Muscle layer of colon (tissue), 2 donors: Measurements from ENCODE around the gene DYNC1I1.

Source experiments
- H3K27ac ChIP-seq: one replicate; pipeline ENCODE4 v1.7.0; 2013; ENCODE audit warnings: low read depth, mild to moderate bottlenecking, low read length, moderate library complexity
- H3K27me3 ChIP-seq, 2 donors: one replicate each; pipeline ENCODE4 v1.7.0; 2013; ENCODE audit warnings: low read length in 2 of 2, mild to moderate bottlenecking in 2 of 2; ENCODE audit not compliant: insufficient read depth in 2 of 2, control insufficient read depth in 1 of 2
- H3K36me3 ChIP-seq: one replicate; pipeline ENCODE4 v1.7.0; 2013; ENCODE audit warnings: mild to moderate bottlenecking, low read length; ENCODE audit not compliant: insufficient read depth
- H3K4me1 ChIP-seq: one replicate; pipeline ENCODE4 v1.7.0; 2013; ENCODE audit warnings: mild to moderate bottlenecking, low read length; ENCODE audit not compliant: insufficient read depth
- H3K4me3 ChIP-seq, 2 donors: one replicate each; pipeline ENCODE4 v1.7.0; 2013; ENCODE audit warnings: low read length in 2 of 2, low read depth in 1 of 2, mild to moderate bottlenecking in 1 of 2, moderate library complexity in 1 of 2
- H3K9ac ChIP-seq: one replicate; pipeline ENCODE4 v1.7.0; 2013; ENCODE audit warnings: low read length
- H3K9me3 ChIP-seq: one replicate; pipeline ENCODE4 v1.7.0; 2013; ENCODE audit warnings: mild to moderate bottlenecking, low read length
- donor health status: abdominal sarcoma.
- donor health status: Adenocarcinoma of cecum.

Gene DYNC1I1

DNA sequence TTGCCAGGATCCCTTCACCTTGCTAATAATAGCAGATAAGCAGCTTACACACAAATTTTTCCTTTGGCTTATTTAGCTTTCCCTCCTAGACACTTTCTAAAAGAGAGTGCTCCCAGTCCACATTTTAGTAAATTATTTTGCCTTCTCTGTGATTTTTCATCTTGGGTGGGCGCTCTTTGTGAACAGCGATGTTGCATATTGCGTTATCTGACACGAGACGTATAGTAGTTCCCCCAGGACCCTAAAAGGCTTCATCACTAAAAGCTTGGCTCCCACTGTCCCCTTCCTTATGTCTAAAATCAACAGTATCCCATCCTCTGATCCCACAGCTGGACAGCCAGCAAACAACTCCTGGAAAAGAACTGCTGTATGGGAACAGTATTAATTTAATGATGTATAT is 232.9 kb downstream of the DYNC1I1 start:
- Histone ChIP-seq H3K9ac (no peak overlapping the region), H3K4me1 (no peaks in the 10 kb centered on the region), H3K9me3 (no peaks in the 10 kb centered on the region), H3K4me3 (no peak overlapping the region), H3K36me3 (no peaks in the 10 kb centered on the region), H3K27ac (no peak overlapping the region), H3K27me3 (no peaks in the 10 kb centered on the region)

DNA sequence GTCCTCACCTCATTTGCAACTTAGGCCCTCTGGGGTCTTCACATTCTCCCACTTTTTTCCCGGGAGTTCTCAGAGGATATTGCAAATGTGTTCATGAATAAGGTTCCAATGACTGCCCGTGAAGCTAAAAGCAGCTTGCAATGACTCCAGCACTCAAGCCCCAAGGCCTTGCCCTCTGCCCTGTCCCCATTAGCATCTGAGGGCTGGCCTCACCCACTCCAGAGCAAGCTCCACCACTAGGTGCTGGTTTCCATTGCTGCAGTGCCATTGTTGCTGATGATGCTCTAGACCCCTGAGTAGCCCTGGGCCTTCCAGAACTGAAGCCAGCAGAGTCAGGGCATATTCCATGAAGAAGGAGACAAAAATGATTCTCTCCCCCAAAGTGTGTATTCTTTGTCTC is 236.8 kb downstream of the DYNC1I1 start:
- H3K4me3 ChIP-seq = no peak overlapping the region
- H3K9me3 ChIP-seq = no peaks in the 10 kb centered on the region
- no peaks in the 10 kb centered on the region for H3K27me3 ChIP-seq
- H3K9ac ChIP-seq = no peak overlapping the region
- H3K4me1 ChIP-seq = no peaks in the 10 kb centered on the region
- H3K27ac ChIP-seq = no peak overlapping the region
- no peaks in the 10 kb centered on the region for H3K36me3 ChIP-seq

DNA sequence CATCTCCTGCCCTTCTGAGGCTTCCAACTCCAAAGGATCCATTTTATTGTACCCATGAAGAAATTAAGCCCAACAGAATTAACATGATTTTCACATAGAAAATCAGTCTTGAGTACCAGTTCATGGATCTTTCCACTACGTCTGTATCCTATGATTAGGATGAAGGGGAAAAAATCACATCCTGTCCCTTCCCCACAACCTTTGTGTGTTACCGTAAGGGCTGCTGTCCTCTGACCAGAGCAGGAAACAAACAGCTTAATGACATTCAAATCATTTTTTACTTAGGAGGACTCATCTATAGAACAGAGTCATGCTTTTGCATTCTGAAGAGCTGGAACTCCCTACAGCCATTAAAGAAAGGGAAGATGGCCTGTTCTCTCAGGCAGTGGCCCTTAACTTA is 241.5 kb downstream of the DYNC1I1 start:
- Histone ChIP-seq H3K9me3 (no peaks in the 10 kb centered on the region), H3K27ac (no peak overlapping the region), H3K9ac (no peak overlapping the region), H3K4me3 (no peak overlapping the region), H3K27me3 (no peaks in the 10 kb centered on the region), H3K36me3 (no peaks in the 10 kb centered on the region), H3K4me1 (no peaks in the 10 kb centered on the region)

DNA sequence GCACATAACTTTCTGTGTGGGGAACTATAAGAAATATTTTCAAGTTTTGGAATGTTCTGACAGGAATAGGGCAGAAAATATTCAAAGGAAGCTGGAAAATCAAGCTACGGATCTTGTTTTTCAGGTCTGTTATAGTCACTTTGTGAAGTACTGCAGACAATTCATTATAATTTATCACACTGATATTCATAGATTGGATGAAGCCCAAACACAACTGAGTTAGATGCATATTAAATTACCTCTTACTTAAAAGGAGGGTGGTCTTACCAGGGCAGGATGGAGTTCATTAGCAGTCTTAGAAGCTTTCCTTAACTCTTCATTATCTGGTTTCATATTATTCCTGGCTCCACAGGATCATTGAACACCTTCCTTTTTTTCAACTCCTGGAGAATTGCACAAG is 242.3 kb downstream of the DYNC1I1 start:
- Histone ChIP-seq H3K27ac (no peak overlapping the region), H3K9me3 (no peaks in the 10 kb centered on the region), H3K27me3 (no peaks in the 10 kb centered on the region), H3K4me1 (no peaks in the 10 kb centered on the region), H3K36me3 (no peaks in the 10 kb centered on the region), H3K9ac (no peak overlapping the region), H3K4me3 (no peak overlapping the region)

DNA sequence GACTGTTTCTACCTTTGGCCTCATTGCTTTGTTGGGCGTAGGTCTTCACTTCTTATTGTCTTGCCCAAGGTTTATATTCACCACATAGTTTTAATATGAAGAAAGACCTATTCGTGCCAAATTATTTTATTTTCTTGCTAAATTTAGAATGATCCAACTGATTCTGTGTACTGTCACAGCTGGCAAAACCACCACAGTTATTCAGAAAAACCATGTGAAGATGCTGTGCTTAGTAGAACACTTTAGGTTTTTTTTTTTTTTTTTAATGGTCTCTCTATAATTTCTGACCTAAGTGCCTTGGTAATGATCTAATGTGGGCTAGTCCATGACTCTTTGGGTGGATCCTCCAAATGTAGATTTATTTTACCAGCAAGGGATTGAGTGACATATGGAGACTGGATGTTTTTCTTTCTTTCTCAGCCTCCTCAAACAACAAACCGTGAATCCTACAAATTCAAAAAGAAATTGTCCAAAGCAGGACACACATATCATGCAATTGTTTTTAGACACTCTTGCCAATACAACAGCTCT is 243.8 kb downstream of the DYNC1I1 start:
- Histone ChIP-seq H3K9ac (no peak overlapping the region), H3K4me3 (no peak overlapping the region), H3K4me1 (no peaks in the 10 kb centered on the region), H3K9me3 (no peaks in the 10 kb centered on the region), H3K36me3 (no peaks in the 10 kb centered on the region), H3K27ac (no peak overlapping the region), H3K27me3 (no peaks in the 10 kb centered on the region)

DNA sequence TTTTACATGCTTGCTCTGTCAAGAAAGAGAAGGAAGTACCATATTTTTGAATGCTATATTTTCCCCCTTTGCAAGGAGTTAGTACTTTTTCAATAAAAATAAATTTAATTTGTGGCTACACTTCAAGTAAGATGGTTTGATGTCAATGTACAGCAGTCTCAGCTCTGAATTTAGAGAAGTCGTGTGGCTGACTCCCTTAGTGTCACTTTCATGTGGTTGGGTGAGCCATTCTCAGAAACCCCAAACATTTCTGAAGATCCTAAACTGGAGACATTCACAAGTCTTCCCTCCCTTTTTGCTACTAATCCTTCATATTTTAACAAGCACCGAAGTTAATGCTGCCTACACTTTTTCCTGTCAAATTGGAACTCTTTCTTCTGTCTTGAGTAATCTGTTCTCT is 244.4 kb downstream of the DYNC1I1 start:
- H3K27ac ChIP-seq = no peak overlapping the region
- H3K9me3 ChIP-seq = no peaks in the 10 kb centered on the region
- no peaks in the 10 kb centered on the region for H3K27me3 ChIP-seq
- no peaks in the 10 kb centered on the region for H3K36me3 ChIP-seq
- H3K4me3 ChIP-seq = no peak overlapping the region
- no peak overlapping the region for H3K9ac ChIP-seq
- H3K4me1 ChIP-seq = no peaks in the 10 kb centered on the region

DNA sequence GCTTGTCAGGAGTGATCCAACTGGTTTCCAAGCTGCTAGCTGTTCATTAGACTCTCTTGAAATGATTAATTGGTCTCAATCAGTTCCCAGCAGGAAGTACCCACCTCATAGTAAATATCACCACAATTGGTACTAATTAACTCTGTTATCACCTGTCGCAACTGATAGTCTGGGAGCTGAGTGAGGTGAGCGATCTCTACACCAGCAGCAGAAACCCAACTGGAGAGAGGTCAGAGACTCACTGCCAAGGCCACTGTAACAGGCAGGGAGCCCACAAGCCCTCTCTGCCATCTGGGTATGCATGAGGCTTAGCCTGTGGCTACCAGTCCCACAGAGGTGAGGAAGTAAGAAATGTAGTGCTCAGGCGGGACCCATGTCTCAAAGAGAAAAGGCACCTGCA is 245.5 kb downstream of the DYNC1I1 start:
- no peaks in the 10 kb centered on the region for H3K36me3 ChIP-seq
- H3K9me3 ChIP-seq = no peaks in the 10 kb centered on the region
- H3K4me1 ChIP-seq = no peaks in the 10 kb centered on the region
- H3K4me3 ChIP-seq = no peak overlapping the region
- H3K27me3 ChIP-seq = no peaks in the 10 kb centered on the region
- no peak overlapping the region for H3K27ac ChIP-seq
- H3K9ac ChIP-seq = no peak overlapping the region

DNA sequence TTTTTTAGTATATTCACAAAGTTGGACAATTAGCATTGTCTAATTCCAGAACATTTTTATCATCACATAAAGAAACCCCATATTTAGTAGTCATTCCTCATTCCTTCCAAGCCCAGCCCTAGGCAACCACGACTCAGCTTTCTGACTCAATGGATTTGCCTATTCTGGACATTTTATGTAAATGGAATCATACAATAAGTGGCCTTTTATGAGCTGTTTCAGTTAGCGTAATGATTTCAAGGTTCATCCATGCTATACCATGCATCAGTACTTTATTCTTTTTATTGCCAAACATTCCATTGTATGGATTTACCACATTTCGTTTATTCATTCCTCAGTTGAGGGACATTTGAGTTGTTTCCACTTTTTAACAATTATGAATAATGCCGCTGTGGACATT is 249.2 kb downstream of the DYNC1I1 start:
- Histone ChIP-seq H3K9ac (no peak overlapping the region), H3K4me3 (no peak overlapping the region), H3K36me3 (no peaks in the 10 kb centered on the region), H3K4me1 (no peaks in the 10 kb centered on the region), H3K9me3 (no peaks in the 10 kb centered on the region), H3K27me3 (no peaks in the 10 kb centered on the region), H3K27ac (no peak overlapping the region)

DNA sequence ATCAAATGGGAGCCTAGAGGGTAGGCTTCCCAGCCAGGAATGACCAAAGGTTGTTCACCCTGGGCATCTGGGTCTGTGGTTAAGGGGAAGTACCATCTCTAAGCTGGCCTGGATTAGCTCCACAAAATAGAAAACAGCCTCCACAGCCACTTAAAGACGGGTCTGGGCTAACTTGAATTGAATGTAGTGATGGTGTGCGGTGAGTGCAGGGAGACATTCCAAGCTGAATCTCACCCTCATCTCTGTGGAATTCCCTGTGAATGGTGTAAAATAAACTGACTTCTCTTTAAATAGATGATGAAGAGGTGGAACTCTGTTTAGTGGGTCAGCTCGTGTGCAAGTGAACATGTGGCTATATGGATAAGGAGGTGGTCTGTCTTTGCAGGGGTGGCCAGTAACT is 251.0 kb downstream of the DYNC1I1 start:
- no peak overlapping the region for H3K4me3 ChIP-seq
- H3K9ac ChIP-seq = no peak overlapping the region
- H3K27me3 ChIP-seq = no peaks in the 10 kb centered on the region
- no peak overlapping the region for H3K27ac ChIP-seq
- H3K36me3 ChIP-seq = no peaks in the 10 kb centered on the region
- no peaks in the 10 kb centered on the region for H3K4me1 ChIP-seq
- H3K9me3 ChIP-seq = no peaks in the 10 kb centered on the region

DNA sequence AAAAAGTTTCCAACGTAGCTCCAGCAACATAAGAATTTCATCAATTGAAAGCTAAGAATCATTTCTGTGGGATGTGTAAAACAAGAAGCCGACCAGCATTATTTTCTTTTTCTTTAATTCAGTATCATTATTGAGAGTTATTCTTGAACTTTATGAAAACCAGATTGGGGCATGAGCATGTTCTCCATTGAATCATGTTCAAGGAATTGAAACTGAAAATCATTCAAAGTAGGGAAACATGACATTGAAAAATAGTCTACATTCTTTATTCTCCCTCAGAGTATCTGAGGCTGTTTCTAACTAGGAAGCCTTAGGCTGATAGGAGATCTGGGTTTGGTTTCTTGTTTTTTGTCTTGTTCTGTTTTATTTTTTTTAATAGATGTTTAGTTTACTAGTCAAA is 253.7 kb downstream of the DYNC1I1 start:
- no peak overlapping the region for H3K4me3 ChIP-seq

DNA sequence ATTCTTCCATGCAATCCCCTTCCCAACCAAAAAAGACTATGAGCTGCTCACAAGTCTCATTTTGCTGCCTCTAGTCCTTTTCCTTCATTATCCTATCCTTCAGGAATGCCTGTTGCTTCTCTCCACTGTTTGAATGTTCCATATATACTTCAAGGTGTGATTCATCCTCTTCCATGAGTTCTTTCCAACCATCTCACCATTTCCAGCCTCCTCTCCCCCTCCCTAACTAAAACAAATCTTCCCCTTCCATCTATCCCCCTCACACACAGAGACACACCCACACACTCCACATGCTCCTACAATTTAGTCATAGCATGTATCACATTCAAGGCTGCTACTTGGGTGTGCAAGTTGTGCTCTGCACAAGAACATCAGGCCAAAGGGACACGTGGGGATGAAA is 254.3 kb downstream of the DYNC1I1 start:
- Histone ChIP-seq H3K9me3 (no peaks in the 10 kb centered on the region), H3K27me3 (no peaks in the 10 kb centered on the region), H3K4me3 (no peak overlapping the region), H3K9ac (no peak overlapping the region), H3K36me3 (no peaks in the 10 kb centered on the region), H3K4me1 (no peaks in the 10 kb centered on the region), H3K27ac (no peak overlapping the region)

More for the DNA sequence above, 253.7 kb downstream of the DYNC1I1 start:
- Histone ChIP-seq H3K9ac (no peak overlapping the region), H3K27me3 (no peaks in the 10 kb centered on the region), H3K4me1 (no peaks in the 10 kb centered on the region), H3K9me3 (no peaks in the 10 kb centered on the region), H3K36me3 (no peaks in the 10 kb centered on the region), H3K27ac (no peak overlapping the region)

DNA sequence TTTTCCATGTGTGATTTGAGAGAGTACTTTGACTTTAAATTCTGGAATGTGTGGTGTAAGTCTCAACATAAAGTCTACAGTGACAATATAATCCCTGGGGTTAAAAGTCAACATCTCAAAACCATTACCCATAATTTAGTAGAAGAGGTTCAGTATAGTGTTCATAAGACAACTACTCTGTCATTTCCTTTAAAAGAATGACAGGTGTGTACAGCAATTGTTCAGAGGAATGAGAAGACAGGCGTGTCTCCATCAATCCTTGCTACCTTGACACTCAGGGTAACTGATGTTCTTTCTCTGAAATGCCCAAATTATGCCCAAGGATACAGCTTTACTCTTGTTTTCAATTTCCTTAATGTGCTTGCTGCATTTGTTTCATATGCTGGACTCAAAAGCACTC is 256.4 kb downstream of the DYNC1I1 start:
- Histone ChIP-seq H3K27ac (no peak overlapping the region), H3K4me3 (no peak overlapping the region), H3K27me3 (no peaks in the 10 kb centered on the region), H3K4me1 (no peaks in the 10 kb centered on the region), H3K36me3 (peaks cover 10% of the 10 kb centered on the region), H3K9me3 (no peaks in the 10 kb centered on the region), H3K9ac (no peak overlapping the region)
